A549 (cell line): ENCODE data around the gene SLC9A9. TPM values are rescaled to one million over a fixed set of nuclear protein-coding genes. Genes with fewer than 3 reads are reported as not detected.
A peak's percentile ranks its signal among the peaks of the same experiment; 100 is the strongest.

Experiments
- ATAC-seq, 2 experiments: fragments of 200-7000 bp in 1 of 2; fragments of >200 bp in 1 of 2; cut with Nextera tagmentation in 1 of 2; cut with Tn5 transposase in 1 of 2; 3 replicates each; pipeline versions ENCODE4 v1.8.0 to v1.9.1; 2018 to 2020; ENCODE audit warnings: mild to moderate bottlenecking in 1 of 2, moderate library complexity in 1 of 2
- CTCF ChIA-PET: fragments of 300-600 bp; sonication (Branson Sonifier 250); formaldehyde crosslinking; extraction: SDS; loops from one replicate; lab custom pipeline; 2021; ENCODE audit warnings: antibody characterized with exemption, inconsistent platforms; lab: Yijun Ruan, JAX
- POLR2A ChIA-PET: fragments of 350-600 bp; formaldehyde crosslinking; extraction: SDS; loops from one replicate; lab custom pipeline; 2021; ENCODE audit warnings: antibody characterized with exemption, inconsistent platforms; lab: Yijun Ruan, JAX
- DNase-seq, 2 experiments: peaks; one replicate each; pipeline versions ENCODE4 v3.0.0 to v3.0.0-alpha.2; 2011 to 2016; ENCODE audit warnings: low read depth in 1 of 2, low spot score in 1 of 2
- FAIRE-seq: peaks from 2 replicates; lab custom pipeline; 2011; peaks lifted over from hg19 to GRCh38; lab: Jason Lieb, UNC
- H3K27ac ChIP-seq, 2 experiments: fragments of >200 bp; sonication (Bioruptor Twin); formaldehyde crosslinking; 3 replicates each; pipeline ENCODE4 v1.5.1; 2016 to 2017
- H3K4me1 ChIP-seq: fragments of >200 bp; sonication (Bioruptor Twin); formaldehyde crosslinking; 3 replicates; pipeline ENCODE4 v1.6.1; 2016
- H3K4me2 ChIP-seq: fragments of >200 bp; sonication (Bioruptor Twin); formaldehyde crosslinking; 3 replicates; pipeline ENCODE4 v1.6.1; 2016
- H3K4me3 ChIP-seq: fragments of >200 bp; sonication (Bioruptor Twin); formaldehyde crosslinking; 3 replicates; pipeline ENCODE4 v1.5.1; 2016
- H3K9me3 ChIP-seq: fragments of >200 bp; sonication (Bioruptor Twin); formaldehyde crosslinking; 3 replicates; pipeline ENCODE4 v1.6.1; 2016
- BHLHE40 ChIP-seq: IDR thresholded peaks from 2 replicates; pipeline ENCODE4 v1.6.1; 2012; ENCODE audit warnings: low read depth, low read length, inconsistent platforms
- CHD4 ChIP-seq: fragments of 200-600 bp; sonication (generic); IDR thresholded peaks from 2 replicates; pipeline ENCODE4 v1.6.1; 2016; ENCODE audit warnings: antibody characterized with exemption, mild to moderate bottlenecking, borderline replicate concordance
- EHMT2 ChIP-seq: fragments of 200-600 bp; sonication (generic); IDR thresholded peaks from 2 replicates; pipeline ENCODE4 v1.6.1; 2016; ENCODE audit warnings: antibody characterized with exemption, low read depth, mild to moderate bottlenecking, moderate library complexity
- ESRRA ChIP-seq: fragments of 150-350 bp; IDR thresholded peaks from 2 replicates; pipeline ENCODE4 v1.6.1; 2014; ENCODE audit warnings: mild to moderate bottlenecking, low read length, borderline replicate concordance
- FOSL2 ChIP-seq, 2 experiments: fragments of 450-650 bp in 1 of 2; fragments of >200 bp in 1 of 2; sonication (Bioruptor Twin) in 1 of 2; formaldehyde crosslinking; IDR thresholded peaks; 2 replicates each; pipeline versions ENCODE4 v1.5.0 to v1.6.1; 2016 to 2020; ENCODE audit warnings: mild to moderate bottlenecking in 1 of 2, moderate library complexity in 1 of 2
- GATA3 ChIP-seq: IDR thresholded peaks from 2 replicates; pipeline ENCODE4 v1.6.1; 2012; ENCODE audit warnings: borderline replicate concordance
- KDM5A ChIP-seq: fragments of 200-600 bp; sonication (generic); IDR thresholded peaks from 2 replicates; pipeline ENCODE4 v1.6.1; 2016; ENCODE audit warnings: antibody characterized with exemption, mild to moderate bottlenecking
- MAFK ChIP-seq: fragments of 450-650 bp; IDR thresholded peaks from 2 replicates; pipeline ENCODE4 v1.6.1; 2014; ENCODE audit not compliant: partially characterized antibody
- PHF8 ChIP-seq: fragments of 200-600 bp; sonication (generic); IDR thresholded peaks from 2 replicates; pipeline ENCODE4 v1.6.1; 2016; ENCODE audit warnings: low read depth, mild to moderate bottlenecking, antibody characterized with exemption, moderate library complexity, borderline replicate concordance
- RCOR1 ChIP-seq: fragments of 150-350 bp; IDR thresholded peaks from 2 replicates; pipeline ENCODE4 v1.6.1; 2014; ENCODE audit warnings: antibody characterized with exemption, low read length, low read depth
- SREBF2 ChIP-seq: fragments of 450-650 bp; IDR thresholded peaks from 2 replicates; pipeline ENCODE4 v1.6.1; 2014; ENCODE audit warnings: mild to moderate bottlenecking, moderate library complexity
- TFCP2L1 ChIP-seq: fragments of 250-450 bp; sonication (Bioruptor Pico); IDR thresholded peaks from 2 replicates; pipeline ENCODE4 v1.5.0; 2021; ENCODE audit warnings: mild to moderate bottlenecking
- WGBS: methylation state at CpG from one replicate; pipeline ENCODE4 v1.1.6; 2017; ENCODE audit errors: missing lambda C conversion rate; 5-methylcytosine and 5-hydroxymethylcytosine counted together
- polyA plus RNA-seq, 4 experiments: library from polyadenylated mRNA; depleted of rRNA in 3 of 4; stranded (reverse); fragments of >200 nt; fragmentation: RNase III in 1 of 4; extraction: RNeasy Plus Mini Kit Qiagen cat#74134 plus additional on column Dnase treatment in 1 of 4; gene quantifications; 2 replicates in 3 of 4; 3 replicates in 1 of 4; pipeline ENCODE4 v1.2.3, GENCODE V29; 2011 to 2017
- TF ChIP-seq, protein P1 (sequence below): fragments of >200 bp; sonication (Bioruptor Twin); formaldehyde crosslinking; IDR thresholded peaks from 3 replicates; pipeline ENCODE4 v1.5.1; 2016
- TF ChIP-seq, protein P2 (sequence below): fragments of 200-600 bp; sonication (generic); IDR thresholded peaks from 2 replicates; pipeline ENCODE4 v1.6.1; 2016; ENCODE audit warnings: antibody characterized with exemption, mild to moderate bottlenecking, moderate library complexity

The SLC9A9 gene
- polyA plus RNA-seq, 2 of the 4 experiments (the other 2 are of a cell fraction) = 0.10 to 0.32 TPM

DNA sequence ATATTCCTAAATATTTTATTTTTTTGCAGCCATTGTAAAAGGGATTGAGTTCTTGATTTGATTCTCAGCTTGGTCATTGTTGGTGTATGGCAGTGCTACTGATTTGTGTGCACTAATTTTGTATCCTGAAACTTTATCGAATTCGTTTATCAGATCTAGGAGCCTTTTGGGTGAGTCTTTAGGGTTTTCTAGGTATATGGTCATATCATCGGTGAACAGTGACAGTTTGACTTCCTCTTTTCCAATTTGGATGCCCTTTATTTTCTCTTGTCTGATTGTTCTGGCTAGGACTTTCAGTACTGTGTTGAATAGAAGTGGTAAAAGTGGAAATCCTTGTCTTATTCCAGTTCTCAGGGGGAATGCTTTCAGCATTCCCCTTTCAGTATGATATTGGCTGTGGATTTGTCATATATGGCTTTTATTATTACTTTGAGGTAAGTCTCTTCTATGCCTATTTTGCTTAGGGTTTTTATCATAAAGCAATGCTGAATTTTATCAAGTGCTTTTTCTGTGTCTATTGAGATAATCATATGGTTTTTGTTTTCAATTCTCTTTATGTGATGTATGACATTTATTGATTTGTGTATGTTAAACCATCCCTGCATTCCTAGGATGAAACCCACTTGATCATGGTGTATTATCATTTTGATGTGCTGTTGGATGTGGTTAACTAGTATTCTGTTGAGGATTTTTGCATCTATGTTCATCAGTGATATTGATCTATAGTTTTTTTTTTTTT is 11.4 kb upstream of the SLC9A9 start:
- 5% methylated on average over 3 of the region's 3 CpGs for WGBS
- DNase-seq = no peak
- no peak overlapping the region for H3K4me3 ChIP-seq
- H3K27ac ChIP-seq = no peak overlapping the region
- H3K4me2 ChIP-seq = no peak overlapping the region
- no peak for TF ChIP-seq FOSL2 (IDR thresholded peaks at IDR 0.05)
- no peak for TF ChIP-seq FOSL2 (CRISPR knock-in tag; IDR thresholded peaks at IDR 0.05)
- TF ChIP-seq SREBF2 = no peak
- TF ChIP-seq, all 56 proteins: peak for 0
- H3K4me1 ChIP-seq = no peaks in the 10 kb centered on the region
- CTCF ChIA-PET = no interaction called here
- POLR2A ChIA-PET = no interaction called here
- no peaks in the 10 kb centered on the region for H3K9me3 ChIP-seq
- FAIRE-seq (no peak), ATAC-seq (no peak)

DNA sequence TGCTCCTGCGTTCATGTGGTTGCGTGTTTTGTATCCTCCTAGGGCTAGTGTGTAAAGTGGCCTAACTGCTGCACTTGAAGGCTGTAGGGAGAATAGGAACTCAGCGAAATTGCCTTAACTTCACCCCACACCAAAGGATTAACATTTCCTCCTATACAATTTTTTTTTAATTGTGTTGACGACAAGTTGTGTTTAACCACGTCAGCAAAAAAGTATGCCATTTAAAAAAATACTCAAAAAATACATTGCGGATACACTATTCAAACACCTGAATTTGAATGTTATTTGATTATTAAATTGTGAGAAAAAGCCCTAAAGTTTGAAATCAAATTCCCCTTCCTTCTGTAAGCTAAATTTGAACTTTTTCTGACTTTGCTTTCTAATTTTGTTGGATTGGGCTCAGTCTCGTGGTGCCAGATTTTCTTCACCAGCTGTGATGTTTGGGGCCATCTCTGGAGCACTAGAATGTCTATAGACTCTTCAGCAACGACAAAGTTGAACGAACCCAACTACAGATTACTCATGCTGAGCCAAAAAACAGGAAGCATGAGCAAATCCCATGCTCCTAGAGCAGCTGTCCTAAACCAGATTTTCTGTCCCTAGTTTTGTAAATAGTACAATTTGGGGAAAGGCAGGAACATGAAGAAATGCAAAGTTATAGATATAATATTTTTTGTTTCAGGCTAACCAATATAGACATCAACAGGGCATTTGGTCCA is 8.1 kb upstream of the SLC9A9 start:
- Histone ChIP-seq H3K27ac (no peak overlapping the region), H3K4me1 (no peaks in the 10 kb centered on the region), H3K4me3 (no peak overlapping the region), H3K4me2 (no peak overlapping the region), H3K9me3 (no peaks in the 10 kb centered on the region)
- FAIRE-seq (no peak), ATAC-seq (no peak), DNase-seq (no peak)
- 43% methylated on average over 9 of the region's 9 CpGs for WGBS
- ChIA-PET CTCF (no interaction called here), POLR2A (no interaction called here)
- TF ChIP-seq MAFK (peak; percentile 90), GATA3 (no peak)

DNA sequence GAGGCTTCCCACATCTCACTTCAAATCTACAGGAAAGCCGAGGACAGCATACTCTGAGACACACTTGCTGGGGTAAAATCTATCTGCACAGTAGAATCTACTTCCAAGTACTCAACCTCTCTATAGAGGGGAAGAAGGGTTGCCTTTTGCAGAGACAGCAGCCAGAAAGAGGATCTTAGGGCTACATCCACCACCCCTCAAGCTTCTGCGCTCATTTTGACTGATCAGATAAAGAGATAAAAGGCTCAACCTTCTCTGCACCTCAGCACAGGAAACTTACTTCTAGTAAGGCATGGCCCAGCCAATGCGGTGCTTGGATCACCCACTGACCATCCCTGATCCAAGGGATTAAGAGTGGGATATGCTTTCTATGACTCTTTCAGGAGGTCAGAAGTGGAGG is 6.9 kb upstream of the SLC9A9 start:
- FAIRE-seq (no peak), DNase-seq (no peak), ATAC-seq (no peak)
- H3K9me3 ChIP-seq = no peaks in the 10 kb centered on the region
- H3K4me1 ChIP-seq = no peaks in the 10 kb centered on the region
- POLR2A ChIA-PET = no interaction called here
- CTCF ChIA-PET = no interaction called here
- WGBS = 30% methylated on average over 3 of the region's 3 CpGs
- H3K27ac ChIP-seq = no peak overlapping the region
- no peak overlapping the region for H3K4me3 ChIP-seq
- TF ChIP-seq PHF8 = no peak
- TF ChIP-seq, protein P1, sequence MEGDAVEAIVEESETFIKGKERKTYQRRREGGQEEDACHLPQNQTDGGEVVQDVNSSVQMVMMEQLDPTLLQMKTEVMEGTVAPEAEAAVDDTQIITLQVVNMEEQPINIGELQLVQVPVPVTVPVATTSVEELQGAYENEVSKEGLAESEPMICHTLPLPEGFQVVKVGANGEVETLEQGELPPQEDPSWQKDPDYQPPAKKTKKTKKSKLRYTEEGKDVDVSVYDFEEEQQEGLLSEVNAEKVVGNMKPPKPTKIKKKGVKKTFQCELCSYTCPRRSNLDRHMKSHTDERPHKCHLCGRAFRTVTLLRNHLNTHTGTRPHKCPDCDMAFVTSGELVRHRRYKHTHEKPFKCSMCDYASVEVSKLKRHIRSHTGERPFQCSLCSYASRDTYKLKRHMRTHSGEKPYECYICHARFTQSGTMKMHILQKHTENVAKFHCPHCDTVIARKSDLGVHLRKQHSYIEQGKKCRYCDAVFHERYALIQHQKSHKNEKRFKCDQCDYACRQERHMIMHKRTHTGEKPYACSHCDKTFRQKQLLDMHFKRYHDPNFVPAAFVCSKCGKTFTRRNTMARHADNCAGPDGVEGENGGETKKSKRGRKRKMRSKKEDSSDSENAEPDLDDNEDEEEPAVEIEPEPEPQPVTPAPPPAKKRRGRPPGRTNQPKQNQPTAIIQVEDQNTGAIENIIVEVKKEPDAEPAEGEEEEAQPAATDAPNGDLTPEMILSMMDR = no peak
- TF ChIP-seq EHMT2 = no peak
- no peak for TF ChIP-seq KDM5A
- TF ChIP-seq ESRRA = no peak
- TF ChIP-seq, protein P2, sequence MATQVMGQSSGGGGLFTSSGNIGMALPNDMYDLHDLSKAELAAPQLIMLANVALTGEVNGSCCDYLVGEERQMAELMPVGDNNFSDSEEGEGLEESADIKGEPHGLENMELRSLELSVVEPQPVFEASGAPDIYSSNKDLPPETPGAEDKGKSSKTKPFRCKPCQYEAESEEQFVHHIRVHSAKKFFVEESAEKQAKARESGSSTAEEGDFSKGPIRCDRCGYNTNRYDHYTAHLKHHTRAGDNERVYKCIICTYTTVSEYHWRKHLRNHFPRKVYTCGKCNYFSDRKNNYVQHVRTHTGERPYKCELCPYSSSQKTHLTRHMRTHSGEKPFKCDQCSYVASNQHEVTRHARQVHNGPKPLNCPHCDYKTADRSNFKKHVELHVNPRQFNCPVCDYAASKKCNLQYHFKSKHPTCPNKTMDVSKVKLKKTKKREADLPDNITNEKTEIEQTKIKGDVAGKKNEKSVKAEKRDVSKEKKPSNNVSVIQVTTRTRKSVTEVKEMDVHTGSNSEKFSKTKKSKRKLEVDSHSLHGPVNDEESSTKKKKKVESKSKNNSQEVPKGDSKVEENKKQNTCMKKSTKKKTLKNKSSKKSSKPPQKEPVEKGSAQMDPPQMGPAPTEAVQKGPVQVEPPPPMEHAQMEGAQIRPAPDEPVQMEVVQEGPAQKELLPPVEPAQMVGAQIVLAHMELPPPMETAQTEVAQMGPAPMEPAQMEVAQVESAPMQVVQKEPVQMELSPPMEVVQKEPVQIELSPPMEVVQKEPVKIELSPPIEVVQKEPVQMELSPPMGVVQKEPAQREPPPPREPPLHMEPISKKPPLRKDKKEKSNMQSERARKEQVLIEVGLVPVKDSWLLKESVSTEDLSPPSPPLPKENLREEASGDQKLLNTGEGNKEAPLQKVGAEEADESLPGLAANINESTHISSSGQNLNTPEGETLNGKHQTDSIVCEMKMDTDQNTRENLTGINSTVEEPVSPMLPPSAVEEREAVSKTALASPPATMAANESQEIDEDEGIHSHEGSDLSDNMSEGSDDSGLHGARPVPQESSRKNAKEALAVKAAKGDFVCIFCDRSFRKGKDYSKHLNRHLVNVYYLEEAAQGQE = no peak
- no peak for TF ChIP-seq CHD4
- no peak for TF ChIP-seq RCOR1
- TF ChIP-seq TFCP2L1 (CRISPR knock-in tag) = no peak
- TF ChIP-seq BHLHE40 = no peak
- no peak overlapping the region for H3K4me2 ChIP-seq
